HL-60/S4 (cell line): ENCODE measurements around the gene TPM1.

ENCODE experiments used
- in situ Hi-C: fragments of 300-500 bp; cut with MboI; formaldehyde crosslinking; loops from 2 replicates; pipeline ENCODE4 v1.14.3; 2022; ENCODE audit warnings: low sequenced_read_pairs

TPM1 gene

GRCh38 chr15:63072023-63072650 is 29.6 kb downstream of the TPM1 start:
- in situ Hi-C loops = no loop called here

- in situ Hi-C loops = no loop called here
These were observed 30.3 kb downstream of the TPM1 start for GRCh38 chr15:63072809-63073277.

GRCh38 chr15:63073497-63074172 is 31.1 kb downstream of the TPM1 start:
- in situ Hi-C loops = no loop called here

- in situ Hi-C loops = no loop called here
These were observed 32.8 kb downstream of the TPM1 start for GRCh38 chr15:63075015-63075983.

- in situ Hi-C loops = no loop called here
These were observed 33.6 kb downstream of the TPM1 start for GRCh38 chr15:63075984-63076713.

- in situ Hi-C loops = no loop called here
These were observed 34.1 kb downstream of the TPM1 start for GRCh38 chr15:63076714-63077046.

GRCh38 chr15:63077952-63078351 is 35.4 kb downstream of the TPM1 start:
- in situ Hi-C loops = no loop called here

- in situ Hi-C loops = no loop called here
These were observed 37.5 kb downstream of the TPM1 start for GRCh38 chr15:63079947-63080626.

GRCh38 chr15:63080634-63081250 is 38.2 kb downstream of the TPM1 start:
- in situ Hi-C loops = no loop called here

GRCh38 chr15:63082366-63082765 is 39.8 kb downstream of the TPM1 start:
- in situ Hi-C loops = no loop called here

GRCh38 chr15:63083044-63083443 is 40.5 kb downstream of the TPM1 start:
- in situ Hi-C loops = no loop called here

GRCh38 chr15:63083541-63083940 is 41.0 kb downstream of the TPM1 start:
- in situ Hi-C loops = no loop called here

GRCh38 chr15:63084806-63085205 is 42.3 kb downstream of the TPM1 start:
- in situ Hi-C loops = no loop called here

- in situ Hi-C loops = no loop called here
These were observed 42.7 kb downstream of the TPM1 start for GRCh38 chr15:63085289-63085688.

GRCh38 chr15:63086271-63086670 is 43.7 kb downstream of the TPM1 start:
- in situ Hi-C loops = no loop called here

GRCh38 chr15:63086947-63087346 is 44.4 kb downstream of the TPM1 start:
- in situ Hi-C loops = no loop called here

GRCh38 chr15:63088533-63089245 is 46.1 kb downstream of the TPM1 start:
- in situ Hi-C loops = no loop called here

- in situ Hi-C loops = no loop called here
These were observed 46.9 kb downstream of the TPM1 start for GRCh38 chr15:63089260-63090043.

GRCh38 chr15:63090472-63090871 is 47.9 kb downstream of the TPM1 start:
- in situ Hi-C loops = no loop called here
